NCI-H82 (cell line): ENCODE data around the gene RALGPS1.
"Not testable (repeated sequence)": the region's sequence is repeated elsewhere in the genome, so short reads cannot be mapped to it uniquely, and the experiment has no call there.

Experiments
- DNase-seq: peaks from one replicate; lab custom pipeline; 2025; lab: John Stamatoyannopoulos, UW

Gene RALGPS1

GRCh38 chr9:126988857-126989256 lies 74.3 kb downstream of the RALGPS1 start:
- DNase-seq = no peak

- DNase-seq = no peak
Measured at GRCh38 chr9:126989847-126990842, 75.6 kb downstream of the RALGPS1 start.

GRCh38 chr9:126991183-126991582 lies 76.6 kb downstream of the RALGPS1 start:
- no peak for DNase-seq

GRCh38 chr9:126992427-126992826 lies 77.8 kb downstream of the RALGPS1 start:
- no peak for DNase-seq

- DNase-seq = no peak
Measured at GRCh38 chr9:126999315-127000068, 84.9 kb downstream of the RALGPS1 start.

GRCh38 chr9:127004946-127005769 lies 90.6 kb downstream of the RALGPS1 start:
- DNase-seq = no peak

- DNase-seq = no peak
Measured at GRCh38 chr9:127005770-127006314, 91.3 kb downstream of the RALGPS1 start.

- no peak for DNase-seq
Measured at GRCh38 chr9:127007638-127008037, 93.1 kb downstream of the RALGPS1 start.

GRCh38 chr9:127008076-127008475 lies 93.5 kb downstream of the RALGPS1 start:
- DNase-seq = no peak

GRCh38 chr9:127011772-127012171 lies 97.2 kb downstream of the RALGPS1 start:
- no peak for DNase-seq

GRCh38 chr9:127012250-127012649 lies 97.7 kb downstream of the RALGPS1 start:
- DNase-seq = no peak

GRCh38 chr9:127013597-127013996 lies 99.0 kb downstream of the RALGPS1 start:
- no peak for DNase-seq

GRCh38 chr9:127014216-127014909 lies 99.8 kb downstream of the RALGPS1 start:
- DNase-seq = no peak

GRCh38 chr9:127014910-127015540 lies 100.4 kb downstream of the RALGPS1 start:
- DNase-seq = no peak

- DNase-seq = peak; percentile 79
Measured at GRCh38 chr9:127015921-127016512, 101.4 kb downstream of the RALGPS1 start.

- DNase-seq = not testable (repeated sequence)
Measured at GRCh38 chr9:127017979-127018378, 103.4 kb downstream of the RALGPS1 start.

- no peak for DNase-seq
Measured at GRCh38 chr9:127018935-127019334, 104.4 kb downstream of the RALGPS1 start.

GRCh38 chr9:127020036-127020801 lies 105.6 kb downstream of the RALGPS1 start:
- DNase-seq = no peak

- DNase-seq = no peak
Measured at GRCh38 chr9:127020802-127021078, 106.2 kb downstream of the RALGPS1 start.
